H9 (cell line): ENCODE measurements around the gene CDKN2D. TPM values are rescaled to one million over a fixed set of nuclear protein-coding genes. Genes with fewer than 3 reads are reported as not detected.

Source experiments
- DNase-seq: peaks from one replicate; pipeline ENCODE4 v3.0.0-alpha.2; 2017
- H2AFZ ChIP-seq: one replicate; pipeline ENCODE4 v1.6.1; 2013; ENCODE audit warnings: mild to moderate bottlenecking, low read length, control low read depth, moderate library complexity
- H2AK5ac ChIP-seq: 2 replicates; pipeline ENCODE4 v1.6.1; 2013; ENCODE audit warnings: low read length, control low read depth, mixed read lengths; ENCODE audit not compliant: insufficient read length
- H2BK120ac ChIP-seq: one replicate; pipeline ENCODE4 v1.6.1; 2013; ENCODE audit warnings: low read depth, mild to moderate bottlenecking, low read length, control low read depth, inconsistent platforms; ENCODE audit not compliant: poor library complexity, severe bottlenecking
- H2BK12ac ChIP-seq: 2 replicates; pipeline ENCODE4 v1.6.1; 2013; ENCODE audit warnings: low read length, control low read depth, mixed read lengths, low read depth; ENCODE audit not compliant: insufficient read length
- H2BK15ac ChIP-seq: 2 replicates; pipeline ENCODE4 v1.6.1; 2013; ENCODE audit warnings: low read depth, low read length, control low read depth
- H2BK20ac ChIP-seq: one replicate; pipeline ENCODE4 v1.6.1; 2013; ENCODE audit warnings: low read depth, mild to moderate bottlenecking, low read length, control low read depth, inconsistent platforms; ENCODE audit not compliant: poor library complexity, severe bottlenecking
- H2BK5ac ChIP-seq: 2 replicates; pipeline ENCODE4 v1.6.1; 2013; ENCODE audit warnings: low read length, control low read depth, mixed read lengths; ENCODE audit not compliant: insufficient read length
- H3K14ac ChIP-seq: 2 replicates; pipeline ENCODE4 v1.6.1; 2013; ENCODE audit warnings: low read length, control low read depth; ENCODE audit not compliant: insufficient read depth
- H3K18ac ChIP-seq: 2 replicates; pipeline ENCODE4 v1.6.1; 2013; ENCODE audit warnings: low read depth, mild to moderate bottlenecking, mixed read lengths, low read length, control low read depth; ENCODE audit not compliant: insufficient read length
- H3K23ac ChIP-seq: 2 replicates; pipeline ENCODE4 v1.6.1; 2013; ENCODE audit warnings: low read length, control low read depth, mixed read lengths, low read depth; ENCODE audit not compliant: insufficient read length
- H3K23me2 ChIP-seq: 2 replicates; pipeline ENCODE4 v1.6.1; 2013; ENCODE audit warnings: low read depth, mild to moderate bottlenecking, mixed read lengths, low read length, control low read depth; ENCODE audit not compliant: insufficient read length, poor library complexity, severe bottlenecking
- H3K27ac ChIP-seq: 2 replicates; pipeline ENCODE4 v1.5.1; 2013; ENCODE audit warnings: low read length, control low read depth, mixed read lengths, low read depth; ENCODE audit not compliant: insufficient read length
- H3K27me3 ChIP-seq: 2 replicates; pipeline ENCODE4 v1.6.1; 2013; ENCODE audit warnings: low read length, control low read depth, inconsistent platforms; ENCODE audit not compliant: insufficient read depth
- H3K4ac ChIP-seq: 2 replicates; pipeline ENCODE4 v1.6.1; 2013; ENCODE audit warnings: low read depth, mild to moderate bottlenecking, control low read depth, inconsistent platforms, low read length, moderate library complexity
- H3K4me1 ChIP-seq: 2 replicates; pipeline ENCODE4 v1.6.1; 2013; ENCODE audit warnings: low read length, control low read depth, inconsistent platforms; ENCODE audit not compliant: insufficient read depth
- H3K4me2 ChIP-seq: 2 replicates; pipeline ENCODE4 v1.6.1; 2013; ENCODE audit warnings: low read length, control low read depth, mixed read lengths; ENCODE audit not compliant: insufficient read length, insufficient read depth
- H3K56ac ChIP-seq: 2 replicates; pipeline ENCODE4 v1.6.1; 2013; ENCODE audit warnings: low read depth, mild to moderate bottlenecking, mixed read lengths, low read length, control low read depth; ENCODE audit not compliant: insufficient read length
- H3K79me1 ChIP-seq: 2 replicates; pipeline ENCODE4 v1.6.1; 2013; ENCODE audit warnings: low read depth, mild to moderate bottlenecking, moderate library complexity, low read length, control low read depth, inconsistent platforms; ENCODE audit not compliant: insufficient read depth, poor library complexity, severe bottlenecking
- H3K79me2 ChIP-seq: 2 replicates; pipeline ENCODE4 v1.6.1; 2013; ENCODE audit warnings: low read length, control low read depth, inconsistent platforms; ENCODE audit not compliant: insufficient read depth
- H3K9ac ChIP-seq: 2 replicates; pipeline ENCODE4 v1.6.1; 2013; ENCODE audit warnings: low read length, control low read depth, mixed read lengths; ENCODE audit not compliant: insufficient read length; ENCODE audit errors: extremely low read depth
- H3K9me3 ChIP-seq: one replicate; pipeline ENCODE4 v1.6.1; 2013; ENCODE audit warnings: low read depth, low read length, inconsistent platforms; ENCODE audit not compliant: control insufficient read depth
- H3T11ph ChIP-seq: one replicate; pipeline ENCODE4 v1.6.1; 2013; ENCODE audit warnings: mild to moderate bottlenecking, low read length, control low read depth, inconsistent platforms
- H4K20me1 ChIP-seq: one replicate; pipeline ENCODE4 v1.6.1; 2013; ENCODE audit not compliant: control insufficient read depth, insufficient read length, insufficient read depth
- H4K5ac ChIP-seq: 2 replicates; pipeline ENCODE4 v1.6.1; 2013; ENCODE audit warnings: low read depth, mild to moderate bottlenecking, mixed read lengths, low read length, control low read depth; ENCODE audit not compliant: insufficient read length
- H4K8ac ChIP-seq: replicated peaks from 2 replicates; pipeline ENCODE4 v1.6.1; 2013; ENCODE audit warnings: low read length, control low read depth, mixed read lengths, low read depth; ENCODE audit not compliant: insufficient read length
- H4K91ac ChIP-seq: 2 replicates; pipeline ENCODE4 v1.6.1; 2013; ENCODE audit warnings: low read depth, mild to moderate bottlenecking, moderate library complexity, mixed read lengths, low read length, control low read depth; ENCODE audit not compliant: insufficient read length
- H3K27ac Mint-ChIP-seq, 3 experiments: 2 replicates in 2 of 3; 3 replicates in 1 of 3; pipeline ENCODE4 v1.8.0; 2020 to 2021; ENCODE audit warnings: mixed read lengths in 3 of 3, mild to moderate bottlenecking in 1 of 3, moderate library complexity in 1 of 3
- H3K27me3 Mint-ChIP-seq: 2 replicates; pipeline ENCODE4 v1.8.0; 2021; ENCODE audit warnings: low read depth, mild to moderate bottlenecking, moderate library complexity, mixed read lengths
- H3K36me3 Mint-ChIP-seq, 3 experiments: 2 replicates in 2 of 3; 3 replicates in 1 of 3; pipeline ENCODE4 v1.8.0; 2020 to 2021; ENCODE audit warnings: low read depth in 3 of 3, mixed read lengths in 3 of 3; ENCODE audit not compliant: insufficient read depth in 1 of 3
- H3K4me1 Mint-ChIP-seq, 2 experiments: 2 replicates each; pipeline ENCODE4 v1.8.0; 2020; ENCODE audit warnings: mixed read lengths in 2 of 2
- H3K4me3 Mint-ChIP-seq, 2 experiments: 2 replicates in 1 of 2; 3 replicates in 1 of 2; pipeline ENCODE4 v1.8.0; 2020 to 2021; ENCODE audit warnings: mild to moderate bottlenecking in 2 of 2, mixed read lengths in 2 of 2, moderate library complexity in 1 of 2
- H3K9me3 Mint-ChIP-seq, 2 experiments: 2 replicates in 1 of 2; 3 replicates in 1 of 2; pipeline ENCODE4 v1.8.0; 2020; ENCODE audit warnings: mild to moderate bottlenecking in 2 of 2, mixed read lengths in 2 of 2, moderate library complexity in 1 of 2
- WGBS: extraction: QIAGEN DNeasy Blood & Tissue Kit; methylation state at CpG from one replicate; pipeline ENCODE4 v1.1.7; 2013; ENCODE audit warnings: missing lambda C conversion rate, low lambda C conversion rate, mixed read lengths; ENCODE audit not compliant: insufficient read length; ENCODE audit errors: extremely low coverage; 5-methylcytosine and 5-hydroxymethylcytosine counted together
- total RNA-seq: library from RNA; stranded (reverse); gene quantifications from 2 replicates; pipeline ENCODE4 v1.2.1, GENCODE V29; 2021
- TF ChIP-seq, protein P1 (sequence below): fragments of 200-600 bp; sonication (generic); conservative IDR thresholded peaks from 3 replicates; pipeline ENCODE4 v1.8.0; 2021; ENCODE audit warnings: antibody characterized with exemption, mild to moderate bottlenecking

Gene CDKN2D
- total RNA-seq, 1 experiment from 2014 or later: 2.8 TPM

DNA sequence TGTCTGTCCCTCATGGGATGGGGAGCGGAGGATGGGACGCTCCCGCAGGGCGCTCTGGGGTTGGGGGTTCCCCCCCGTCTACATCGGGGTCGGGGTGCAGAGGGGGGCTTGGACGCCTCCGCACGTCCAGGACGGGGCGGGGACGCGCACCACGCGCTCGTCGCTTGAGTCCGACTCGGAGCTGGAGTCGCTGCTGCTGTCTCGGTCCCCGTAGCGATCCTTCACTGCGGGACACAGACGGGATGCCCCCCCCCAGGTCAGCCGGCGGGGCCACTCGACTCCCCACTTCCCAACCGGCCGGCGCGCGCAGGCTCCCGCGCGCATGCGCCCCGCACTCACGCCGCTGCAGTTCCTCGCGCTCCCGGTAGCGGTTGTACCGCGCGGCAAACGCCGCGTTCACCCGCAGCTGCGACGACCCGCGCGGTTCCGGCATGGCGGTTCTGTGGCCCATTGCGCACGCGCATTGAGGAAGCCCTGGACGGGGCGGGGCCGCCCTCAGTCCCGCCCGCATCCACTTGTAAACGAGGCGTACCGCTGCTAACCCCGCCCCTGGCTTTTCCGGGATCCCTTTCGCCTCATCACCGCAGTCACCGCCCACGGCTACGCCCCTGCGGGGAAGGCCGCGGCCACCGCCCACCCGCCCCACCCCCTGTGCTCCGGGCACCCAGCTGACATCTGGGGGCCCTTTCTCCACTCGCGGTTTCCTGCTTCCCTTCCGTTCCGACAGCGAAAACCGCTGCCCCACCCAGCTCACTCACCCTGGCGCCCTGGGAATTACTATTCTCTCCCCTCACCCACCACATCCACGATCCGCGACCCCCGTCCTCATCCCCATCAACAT lies 3.0 kb downstream of the CDKN2D start, which contains the start of gene KRI1:
KRI1 (minus strand) TSS at position 444 of the 841 bp plus-strand sequence; CDS start at position 433, 11 bp downstream.
- Mint-ChIP-seq H3K27ac (peak within 1 kb of the TSS; percentile 94 to 99 (median 99)), H3K9me3 (no peaks in the 10 kb centered on the region), H3K36me3 (peaks cover 19 to 23% (median 19%) of the 10 kb centered on the region in 3 experiments), H3K27me3 (peaks cover 16% of the 10 kb centered on the region), H3K4me1 (peaks cover 31 to 33% of the 10 kb centered on the region in 2 experiments), H3K4me3 (peak within 1 kb of the TSS; percentile 97 to 99)
- H4K8ac ChIP-seq: no peak within 1 kb of the TSS
- H3T11ph ChIP-seq: no peak within 1 kb of the TSS
- peak within 1 kb of the TSS; percentile 27 for H3K18ac ChIP-seq
- H3K4me2 ChIP-seq: peak within 1 kb of the TSS; percentile 45
- H4K91ac ChIP-seq: no peak within 1 kb of the TSS
- H3K23ac ChIP-seq: no peak within 1 kb of the TSS
- no peak within 1 kb of the TSS for H4K5ac ChIP-seq
- WGBS: no CpG with 5 or more reads among the region's 94 CpGs
- H3K79me1 ChIP-seq: no peaks in the 10 kb centered on the region
- H3K9ac ChIP-seq: peak within 1 kb of the TSS; percentile 56
- H3K4me1 ChIP-seq: no peaks in the 10 kb centered on the region
- H2BK15ac ChIP-seq: no peak within 1 kb of the TSS
- no peak within 1 kb of the TSS for H2BK12ac ChIP-seq
- H3K56ac ChIP-seq: no peak within 1 kb of the TSS
- no peak within 1 kb of the TSS for H2BK120ac ChIP-seq
- peaks cover 10% of the 10 kb centered on the region for H3K23me2 ChIP-seq
- no peaks in the 10 kb centered on the region for H4K20me1 ChIP-seq
- no peaks in the 10 kb centered on the region for H3K27me3 ChIP-seq
- H3K79me2 ChIP-seq: no peaks in the 10 kb centered on the region
- TF ChIP-seq, protein P1, sequence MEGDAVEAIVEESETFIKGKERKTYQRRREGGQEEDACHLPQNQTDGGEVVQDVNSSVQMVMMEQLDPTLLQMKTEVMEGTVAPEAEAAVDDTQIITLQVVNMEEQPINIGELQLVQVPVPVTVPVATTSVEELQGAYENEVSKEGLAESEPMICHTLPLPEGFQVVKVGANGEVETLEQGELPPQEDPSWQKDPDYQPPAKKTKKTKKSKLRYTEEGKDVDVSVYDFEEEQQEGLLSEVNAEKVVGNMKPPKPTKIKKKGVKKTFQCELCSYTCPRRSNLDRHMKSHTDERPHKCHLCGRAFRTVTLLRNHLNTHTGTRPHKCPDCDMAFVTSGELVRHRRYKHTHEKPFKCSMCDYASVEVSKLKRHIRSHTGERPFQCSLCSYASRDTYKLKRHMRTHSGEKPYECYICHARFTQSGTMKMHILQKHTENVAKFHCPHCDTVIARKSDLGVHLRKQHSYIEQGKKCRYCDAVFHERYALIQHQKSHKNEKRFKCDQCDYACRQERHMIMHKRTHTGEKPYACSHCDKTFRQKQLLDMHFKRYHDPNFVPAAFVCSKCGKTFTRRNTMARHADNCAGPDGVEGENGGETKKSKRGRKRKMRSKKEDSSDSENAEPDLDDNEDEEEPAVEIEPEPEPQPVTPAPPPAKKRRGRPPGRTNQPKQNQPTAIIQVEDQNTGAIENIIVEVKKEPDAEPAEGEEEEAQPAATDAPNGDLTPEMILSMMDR: peak; percentile 56; the same call in 2 of the 3 replicates
- peak; percentile 97 for DNase-seq
- H2AK5ac ChIP-seq: no peak within 1 kb of the TSS
- H2BK5ac ChIP-seq: no peak within 1 kb of the TSS
- no peak within 1 kb of the TSS for H3K27ac ChIP-seq
- no peaks in the 10 kb centered on the region for H3K9me3 ChIP-seq
- H3K4ac ChIP-seq: no peak within 1 kb of the TSS
- H2AFZ ChIP-seq: no peak within 1 kb of the TSS
- H2BK20ac ChIP-seq: no peak within 1 kb of the TSS
- peak within 1 kb of the TSS; percentile 54; the same call in 1 of the 2 replicates for H3K14ac ChIP-seq
